Activated CD4-positive, alpha-beta T cell treated with anti-CD3 and anti-CD28 coated beads, Interleukin-2, amount 10 ng/mL, durations not matched to agents 7 days and 5 days (primary cell): Measurements from ENCODE around the gene CTDSPL2. TPM values are rescaled to one million over a fixed set of nuclear protein-coding genes. Genes with fewer than 3 reads are reported as not detected.
"Not testable (repeated sequence)": the region's sequence is repeated elsewhere in the genome, so short reads cannot be mapped to it uniquely, and the experiment has no call there.

ENCODE experiments used
- CTCF ChIA-PET: fragments of 350-600 bp; sonication (Branson Sonifier 250); formaldehyde crosslinking; loops from one replicate; lab custom pipeline; 2021; ENCODE audit warnings: antibody characterized with exemption; lab: Charles Lee
- POLR2A ChIA-PET: fragments of 350-600 bp; sonication (Branson Sonifier 250); formaldehyde crosslinking; loops from one replicate; lab custom pipeline; 2021; ENCODE audit warnings: antibody characterized with exemption; lab: Charles Lee
- DNase-seq: peaks from one replicate; pipeline ENCODE4 v3.0.0-alpha.2; 2020
- H3K27ac Mint-ChIP-seq: one replicate; pipeline ENCODE4 v1.8.0; 2021; ENCODE audit warnings: mild to moderate bottlenecking, moderate library complexity, mixed read lengths
- H3K27me3 Mint-ChIP-seq: one replicate; pipeline ENCODE4 v1.8.0; 2021; ENCODE audit warnings: mixed read lengths
- H3K36me3 Mint-ChIP-seq: one replicate; pipeline ENCODE4 v1.8.0; 2021; ENCODE audit warnings: low read depth, mixed read lengths
- H3K4me1 Mint-ChIP-seq: one replicate; pipeline ENCODE4 v1.8.0; 2021; ENCODE audit warnings: mixed read lengths
- H3K4me3 Mint-ChIP-seq: one replicate; pipeline ENCODE4 v1.8.0; 2021; ENCODE audit warnings: mild to moderate bottlenecking, moderate library complexity, mixed read lengths
- H3K9me3 Mint-ChIP-seq: one replicate; pipeline ENCODE4 v1.8.0; 2021; ENCODE audit warnings: mixed read lengths
- total RNA-seq, 2 experiments: library from RNA; stranded (reverse); gene quantifications; one replicate each; pipeline ENCODE4 v1.2.3, GENCODE V29; 2021

Gene CTDSPL2
- total RNA-seq, 2 experiments from 2014 or later: 76.1 to 88.2 TPM

DNA sequence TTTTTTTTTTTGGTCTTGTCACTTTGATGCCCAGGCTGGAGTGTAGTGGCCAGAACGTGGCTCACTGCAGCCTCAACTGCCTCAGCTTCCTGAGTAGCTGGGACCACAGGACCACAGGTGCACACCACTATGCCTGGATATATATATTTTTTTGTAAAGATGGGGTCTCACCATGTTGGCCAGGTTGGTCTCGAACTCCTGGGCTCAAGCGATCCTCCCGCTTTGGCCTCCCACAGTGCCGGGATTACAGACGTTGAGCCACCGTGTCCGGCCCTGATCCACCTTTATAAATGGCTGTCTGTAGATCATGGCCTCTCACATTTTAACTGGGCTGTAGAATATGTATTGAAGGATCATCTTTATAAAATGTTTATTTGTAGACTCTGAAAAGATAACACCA lies 107.7 kb downstream of the CTDSPL2 start:
- Mint-ChIP-seq H3K36me3 (peaks cover 27% of the 10 kb centered on the region), H3K9me3 (no peaks in the 10 kb centered on the region), H3K27me3 (no peaks in the 10 kb centered on the region), H3K27ac (peak overlapping the region; percentile 12), H3K4me3 (peak overlapping the region; percentile 88), H3K4me1 (peaks cover 28% of the 10 kb centered on the region)
- no peak for DNase-seq
- CTCF ChIA-PET: interaction anchor here (0.6 to 0.7 kb wide), 2 partner anchors 11 kb away, joined by 3 read pairs; no protein-coding TSS in a partner anchor
- POLR2A ChIA-PET: no interaction called here

DNA sequence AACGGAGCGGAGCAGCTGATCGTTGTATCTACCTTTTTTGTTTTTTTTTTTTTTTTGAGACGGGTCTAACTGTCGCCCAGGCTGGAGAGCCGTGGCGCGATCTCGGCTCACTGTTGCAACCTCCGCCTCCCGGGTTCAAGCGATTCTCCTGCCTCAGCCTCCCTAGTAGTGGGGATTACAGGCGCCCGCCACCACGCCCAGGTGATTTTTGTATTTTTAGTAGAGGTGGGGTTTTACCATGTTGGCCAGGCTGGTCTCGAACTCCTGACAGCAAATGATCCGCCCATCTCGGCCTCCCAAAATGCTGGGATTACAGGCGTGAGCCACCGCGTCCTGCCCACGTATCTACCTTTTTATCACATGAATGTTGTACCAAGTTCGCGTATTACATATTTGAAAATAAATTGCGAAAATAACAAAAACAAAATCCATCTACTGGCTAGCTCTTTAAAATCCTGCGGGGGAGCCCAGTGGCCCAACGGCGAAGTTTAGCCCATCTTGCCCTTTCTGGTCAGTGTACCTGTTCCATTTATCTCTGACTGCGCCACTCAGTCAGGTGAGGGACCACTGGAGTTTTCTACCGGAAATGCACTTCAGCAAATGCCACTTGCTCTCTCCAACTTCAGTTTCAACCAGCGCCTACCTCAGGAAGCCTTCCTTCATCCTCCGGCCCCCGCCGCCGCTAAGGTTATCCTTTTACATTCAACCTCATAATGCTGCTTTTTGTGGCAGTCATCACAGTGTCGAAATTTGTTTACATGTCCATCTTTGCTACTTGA lies 108.3 kb downstream of the CTDSPL2 start:
- Mint-ChIP-seq H3K4me3 (peak overlapping the region; percentile 88), H3K27me3 (no peaks in the 10 kb centered on the region), H3K27ac (peak overlapping the region; percentile 94), H3K9me3 (no peaks in the 10 kb centered on the region), H3K36me3 (peaks cover 29% of the 10 kb centered on the region), H3K4me1 (peaks cover 34% of the 10 kb centered on the region)
- peak; percentile 38 for DNase-seq
- ChIA-PET CTCF (interaction anchor here (0.6 to 0.7 kb wide), 2 partner anchors 10 to 12 kb away, joined by 3 read pairs; no protein-coding TSS in a partner anchor), POLR2A (no interaction called here)

DNA sequence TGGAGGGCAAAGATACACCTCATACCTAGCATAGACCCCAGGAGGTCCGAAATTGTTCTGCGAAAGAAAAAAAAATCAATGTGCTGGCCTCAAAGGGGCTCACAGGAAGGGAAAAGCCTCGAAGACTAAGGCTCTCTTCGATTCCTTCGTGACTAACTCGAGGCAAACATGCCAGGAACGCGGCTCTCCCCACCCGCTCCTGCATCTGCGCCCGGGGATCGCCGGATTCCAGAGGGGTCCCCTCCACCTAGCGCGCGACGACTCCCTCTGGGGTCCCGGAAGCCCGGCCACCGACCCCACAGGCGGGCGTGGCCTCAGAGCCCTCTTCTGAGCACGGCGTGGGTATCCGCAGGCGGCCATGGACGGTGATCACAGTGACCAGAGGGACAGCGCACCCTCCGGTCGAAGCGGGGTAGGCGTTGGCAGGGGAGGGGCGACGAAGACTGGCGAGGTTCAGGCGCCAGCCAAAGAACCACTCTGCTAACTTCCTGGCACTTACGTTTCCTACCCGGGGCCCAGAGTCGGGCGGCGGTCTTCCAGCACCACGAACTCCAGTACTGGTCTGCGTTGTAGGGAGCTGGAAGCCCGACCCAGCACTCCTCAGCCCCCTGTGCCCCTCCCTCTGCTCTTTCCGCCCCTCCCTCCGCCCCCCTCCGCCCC lies 109.0 kb downstream of the CTDSPL2 start:
- Mint-ChIP-seq H3K36me3 (peaks cover 35% of the 10 kb centered on the region), H3K9me3 (no peaks in the 10 kb centered on the region), H3K27ac (peak overlapping the region; percentile 94), H3K27me3 (no peaks in the 10 kb centered on the region), H3K4me1 (peaks cover 41% of the 10 kb centered on the region), H3K4me3 (peak overlapping the region; percentile 88)
- no peak for DNase-seq
- ChIA-PET CTCF (interaction anchor here (1.0 to 2.3 kb wide), 3 partner anchors 9 to 42 kb away, joined by 3 to 9 read pairs (median 5); no protein-coding TSS in a partner anchor), POLR2A (interaction anchor here (0.9 to 1.6 kb wide), 3 partner anchors 10 to 201 kb away, joined by 3 to 4 read pairs (median 4); partner anchors contain the start of gene CTDSPL2)

DNA sequence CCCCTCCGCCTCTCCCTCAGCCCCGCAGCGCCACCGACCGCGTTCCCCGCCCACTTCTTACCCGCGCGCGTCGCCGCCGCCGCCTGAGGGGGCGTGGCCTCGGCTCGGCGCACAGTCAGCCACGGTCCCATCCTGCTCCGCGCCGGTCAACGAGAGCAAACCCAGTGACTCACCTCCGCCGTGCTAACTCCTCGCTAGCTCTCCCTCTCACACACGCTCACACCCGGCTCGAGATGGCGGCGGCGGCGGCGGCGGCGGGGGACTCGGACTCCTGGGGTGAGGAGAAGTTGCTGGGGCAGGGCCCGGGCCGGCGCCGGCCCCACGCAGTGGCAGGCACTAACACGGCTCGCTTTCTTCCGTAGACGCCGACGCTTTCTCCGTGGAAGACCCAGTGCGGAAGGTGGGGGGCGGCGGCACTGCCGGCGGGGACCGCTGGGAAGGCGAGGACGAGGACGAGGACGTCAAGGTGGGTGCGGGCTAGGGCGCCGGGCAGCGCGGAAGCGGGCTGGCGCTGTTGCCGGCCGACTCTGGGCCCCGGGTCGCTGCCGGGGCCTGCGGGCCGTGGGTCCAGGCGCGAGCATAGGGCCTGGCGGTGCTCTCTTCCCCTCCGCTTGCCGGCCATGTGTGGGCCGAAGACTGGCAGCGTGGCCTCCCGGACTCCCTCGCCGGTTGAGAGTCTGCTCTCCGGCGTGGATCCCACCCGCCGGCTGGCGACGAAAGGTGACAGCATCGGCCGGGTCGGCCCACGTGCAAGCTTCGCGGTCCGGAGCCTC lies 109.7 kb downstream of the CTDSPL2 start, which contains the start of gene EIF3J:
Gene EIF3J (plus strand): TSS at position 186 of the 773 bp plus-strand sequence. CDS start 48 bp downstream, at position 234.
- H3K9me3 Mint-ChIP-seq: no peaks in the 10 kb centered on the region
- DNase-seq: peak; percentile 94
- H3K36me3 Mint-ChIP-seq: peaks cover 42% of the 10 kb centered on the region
- peak within 1 kb of the TSS; percentile 88 for H3K4me3 Mint-ChIP-seq
- H3K27me3 Mint-ChIP-seq: no peaks in the 10 kb centered on the region
- CTCF ChIA-PET: interaction anchor here (0.6 to 2.3 kb wide), 4 partner anchors 9 to 200 kb away, joined by 3 to 9 read pairs (median 4); no protein-coding TSS in a partner anchor
- peak within 1 kb of the TSS; percentile 94 for H3K27ac Mint-ChIP-seq
- H3K4me1 Mint-ChIP-seq: peaks cover 48% of the 10 kb centered on the region
- POLR2A ChIA-PET: interaction anchor here (0.9 to 1.6 kb wide), 3 partner anchors 9 to 200 kb away, joined by 3 to 4 read pairs (median 4); partner anchors contain the start of gene CTDSPL2

DNA sequence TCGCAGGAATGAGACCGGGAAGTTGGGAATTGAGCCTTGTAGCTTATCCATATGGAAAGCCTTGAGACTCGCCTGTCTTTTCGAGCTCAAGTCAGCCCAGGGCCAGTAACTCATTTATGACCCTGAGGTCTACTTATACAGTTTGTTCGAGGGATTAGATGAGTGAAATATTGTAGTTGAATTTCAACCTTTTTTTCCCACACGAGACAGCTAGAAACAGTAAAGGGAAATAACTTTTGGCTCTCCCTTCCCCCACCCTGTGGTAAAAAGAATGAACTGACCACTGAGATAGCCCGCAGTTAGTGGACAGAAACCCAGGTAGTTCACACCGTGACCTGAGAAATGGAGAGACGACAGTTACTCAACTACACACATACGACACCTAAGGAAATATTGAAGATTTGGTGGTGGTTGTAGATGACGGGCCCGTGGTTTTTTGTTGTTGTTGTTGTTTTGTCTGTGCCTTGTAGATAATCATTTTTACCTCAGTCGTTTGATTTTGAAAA lies 110.4 kb downstream of the CTDSPL2 start:
- peak; percentile 26 for DNase-seq
- peak overlapping the region; percentile 94 for H3K27ac Mint-ChIP-seq
- POLR2A ChIA-PET: interaction anchor here (0.9 to 1.6 kb wide), 2 partner anchors 110 to 176 kb away, joined by 3 to 4 read pairs; partner anchors contain the start of gene CTDSPL2
- H3K27me3 Mint-ChIP-seq: no peaks in the 10 kb centered on the region
- peak overlapping the region; percentile 88 for H3K4me3 Mint-ChIP-seq
- CTCF ChIA-PET: interaction anchor here (0.6 to 2.3 kb wide), 3 partner anchors 8 to 150 kb away, joined by 3 to 9 read pairs (median 5); no protein-coding TSS in a partner anchor
- H3K4me1 Mint-ChIP-seq: peaks cover 52% of the 10 kb centered on the region
- H3K9me3 Mint-ChIP-seq: no peaks in the 10 kb centered on the region
- peaks cover 48% of the 10 kb centered on the region for H3K36me3 Mint-ChIP-seq

DNA sequence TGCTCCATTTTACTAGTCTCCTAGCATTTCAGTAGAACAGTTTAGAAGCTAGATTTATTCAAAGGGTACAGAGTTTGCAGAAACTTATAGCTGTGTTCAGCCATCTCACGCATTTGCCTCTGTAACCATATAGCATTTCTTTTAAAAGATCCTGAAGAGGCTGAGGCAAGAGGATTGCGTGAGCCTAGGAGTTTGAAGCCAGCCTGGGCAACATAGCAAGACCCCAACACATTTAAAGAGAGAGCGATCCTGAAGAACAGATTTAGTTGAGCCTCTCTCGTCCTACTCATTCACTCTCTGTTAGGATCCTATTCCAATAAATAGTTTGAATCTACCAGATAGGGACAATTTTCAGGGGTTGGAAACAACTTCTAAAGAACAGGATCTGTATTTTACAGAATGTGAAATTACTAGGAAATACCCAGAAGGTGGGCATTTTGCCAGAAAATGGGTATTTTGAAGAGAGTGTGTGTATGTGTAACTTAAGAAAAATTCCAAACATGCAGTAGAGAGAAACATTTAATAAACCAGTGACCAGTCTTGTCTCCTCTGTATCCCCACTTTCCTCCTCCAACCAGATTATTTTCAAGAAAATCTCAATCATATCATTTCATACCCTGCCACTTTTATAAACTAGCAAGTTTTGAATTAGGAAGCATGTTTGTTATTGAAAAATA lies 114.0 kb downstream of the CTDSPL2 start:
- POLR2A ChIA-PET: no interaction called here

DNA sequence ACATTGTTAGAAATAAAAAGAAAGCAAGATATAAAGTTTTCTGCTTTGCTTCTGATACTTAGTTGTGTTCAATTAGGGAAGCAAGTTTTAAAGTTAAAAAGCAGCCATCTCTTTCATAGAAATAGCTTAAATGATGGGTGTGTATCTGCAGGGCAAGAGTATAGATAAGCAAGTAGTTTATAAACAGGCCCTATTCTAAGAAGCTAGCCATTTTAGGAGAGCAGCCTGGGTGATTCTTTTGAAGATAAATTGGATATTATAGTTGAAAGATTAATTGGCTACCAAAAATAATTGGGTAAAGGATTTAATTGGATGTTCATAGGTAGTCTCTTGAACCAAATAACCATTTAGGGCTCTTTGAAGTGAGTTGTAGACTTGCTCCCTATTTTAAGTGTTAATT lies 115.2 kb downstream of the CTDSPL2 start:
- CTCF ChIA-PET: interaction anchor here (1.2 to 1.8 kb wide), 2 partner anchors 10 to 36 kb away, joined by 5 to 6 read pairs; no protein-coding TSS in a partner anchor
- DNase-seq: no peak
- no peak overlapping the region for H3K4me3 Mint-ChIP-seq
- H3K27ac Mint-ChIP-seq: no peak overlapping the region
- H3K27me3 Mint-ChIP-seq: no peaks in the 10 kb centered on the region
- no peaks in the 10 kb centered on the region for H3K9me3 Mint-ChIP-seq
- H3K4me1 Mint-ChIP-seq: peaks cover 60% of the 10 kb centered on the region
- POLR2A ChIA-PET: interaction anchor here (0.7 kb wide), 1 partner anchor 13 kb away, joined by 3 read pairs; no protein-coding TSS in a partner anchor
- peaks cover 54% of the 10 kb centered on the region for H3K36me3 Mint-ChIP-seq

More for the DNA sequence above, 114.0 kb downstream of the CTDSPL2 start:
- DNase-seq: no peak
- peak overlapping the region; percentile 10 for H3K27ac Mint-ChIP-seq
- H3K4me1 Mint-ChIP-seq: peaks cover 53% of the 10 kb centered on the region
- CTCF ChIA-PET: interaction anchor here (0.6 kb wide), 1 partner anchor 90 kb away, joined by 3 read pairs; no protein-coding TSS in a partner anchor
- H3K4me3 Mint-ChIP-seq: no peak overlapping the region
- no peaks in the 10 kb centered on the region for H3K27me3 Mint-ChIP-seq
- peaks cover 49% of the 10 kb centered on the region for H3K36me3 Mint-ChIP-seq
- no peaks in the 10 kb centered on the region for H3K9me3 Mint-ChIP-seq

DNA sequence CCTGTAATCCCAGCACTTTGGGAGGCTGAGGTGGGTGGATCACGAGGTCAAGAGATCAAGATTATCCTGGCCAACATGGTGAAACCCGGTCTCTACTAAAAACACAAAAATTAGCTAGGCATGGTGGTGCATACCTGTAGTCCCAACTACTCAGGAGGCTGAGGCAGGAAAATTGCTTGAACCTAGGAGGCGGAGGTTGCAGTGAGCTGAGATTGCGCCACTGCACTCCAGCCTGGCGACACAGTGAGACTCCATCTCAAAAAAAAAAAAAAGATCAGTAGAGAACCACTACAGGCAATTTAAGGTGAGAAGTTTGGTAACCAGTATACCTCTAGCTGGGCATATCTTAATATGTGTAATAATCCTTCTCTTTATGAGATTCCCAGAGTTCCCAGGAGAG lies 117.3 kb downstream of the CTDSPL2 start:
- H3K4me3 Mint-ChIP-seq: not testable (repeated sequence)
- peaks cover 57% of the 10 kb centered on the region for H3K4me1 Mint-ChIP-seq
- H3K36me3 Mint-ChIP-seq: peaks cover 51% of the 10 kb centered on the region

DNA sequence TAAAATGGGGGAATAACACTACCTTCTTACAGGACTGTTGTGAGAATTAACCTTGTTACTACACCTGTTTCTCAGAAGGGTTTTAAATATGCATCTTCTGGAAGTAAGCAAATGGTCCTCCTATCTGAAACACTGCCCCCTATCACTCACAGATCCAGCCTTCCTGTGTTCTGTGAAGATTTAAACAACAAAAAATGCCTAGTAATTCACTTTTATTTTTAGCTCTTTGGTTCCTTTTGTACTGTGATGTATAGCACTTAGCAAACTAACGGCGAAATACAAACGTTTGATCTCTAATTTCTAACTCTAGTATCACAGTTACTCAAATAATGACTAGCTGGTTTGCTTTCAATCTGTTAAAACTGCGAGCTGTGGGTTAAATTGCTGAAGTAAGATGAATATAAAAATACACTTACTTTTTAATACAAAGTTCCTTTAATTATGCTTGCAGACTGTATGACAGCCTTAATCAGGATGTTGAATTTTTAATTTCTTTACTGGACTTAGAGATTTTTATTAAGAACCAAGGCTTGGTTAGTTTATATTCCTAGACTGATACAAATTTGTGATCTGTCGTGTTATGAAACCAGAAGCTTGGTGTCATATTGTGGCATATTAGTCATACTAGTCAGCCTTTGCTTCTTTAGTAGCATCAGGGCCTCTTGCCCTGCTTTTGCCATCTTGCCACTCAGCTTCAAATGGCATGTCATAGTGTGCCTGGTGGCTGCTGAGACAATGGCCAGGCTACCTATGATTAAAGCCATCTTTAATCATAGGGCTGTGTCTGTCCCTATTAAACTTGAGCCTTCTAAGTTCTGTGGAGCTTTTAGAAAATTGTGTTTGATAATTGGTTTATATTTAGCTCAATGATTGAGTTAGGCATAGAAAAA lies 118.7 kb downstream of the CTDSPL2 start:
- ChIA-PET CTCF (interaction anchor here (0.6 to 1.7 kb wide), 7 partner anchors 9 to 192 kb away, joined by 3 to 9 read pairs (median 4); partner anchors contain the start of gene EIF3J), POLR2A (interaction anchor here (0.6 to 1.2 kb wide), 2 partner anchors 10 to 215 kb away, joined by 3 to 4 read pairs; partner anchors contain the start of gene EIF3J)
- Mint-ChIP-seq H3K27me3 (no peaks in the 10 kb centered on the region), H3K4me1 (peaks cover 46% of the 10 kb centered on the region), H3K9me3 (no peaks in the 10 kb centered on the region), H3K36me3 (peaks cover 47% of the 10 kb centered on the region), H3K27ac (peak overlapping the region; percentile 86), H3K4me3 (peak overlapping the region; percentile 55)
- peak; percentile 29 for DNase-seq

More for the DNA sequence above, 117.3 kb downstream of the CTDSPL2 start:
- H3K9me3 Mint-ChIP-seq, POLR2A ChIA-PET, H3K27me3 Mint-ChIP-seq, DNase-seq: not testable (repeated sequence)
- H3K27ac Mint-ChIP-seq: peak overlapping the region; percentile 41
- CTCF ChIA-PET: interaction anchor here (0.6 to 0.9 kb wide), 2 partner anchors 108 to 118 kb away, joined by 3 read pairs; no protein-coding TSS in a partner anchor

DNA sequence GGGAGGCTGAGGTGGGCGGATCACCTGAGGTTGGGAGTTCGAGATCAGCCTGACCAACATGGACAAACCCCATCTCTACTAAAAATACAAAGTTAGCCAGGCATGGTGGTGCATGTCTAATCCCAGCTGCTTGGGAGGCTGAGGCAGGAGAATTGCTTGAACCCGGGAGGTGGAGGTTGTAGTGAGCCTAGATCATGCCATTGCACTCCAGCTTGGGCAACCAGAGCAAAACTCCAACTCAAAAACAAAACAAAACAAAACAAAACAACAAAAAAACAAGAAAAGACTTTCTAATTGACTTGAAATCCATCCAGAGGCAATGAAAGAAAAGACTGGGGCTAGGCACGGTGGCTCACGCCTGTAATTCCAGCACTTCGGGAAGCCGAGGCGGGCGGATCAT lies 121.7 kb downstream of the CTDSPL2 start:
- Mint-ChIP-seq H3K36me3 (peaks cover 33% of the 10 kb centered on the region), H3K4me1 (peaks cover 29% of the 10 kb centered on the region)
- DNase-seq, H3K4me3 Mint-ChIP-seq, H3K9me3 Mint-ChIP-seq, POLR2A ChIA-PET, H3K27me3 Mint-ChIP-seq, H3K27ac Mint-ChIP-seq, CTCF ChIA-PET: not testable (repeated sequence)
